ENCODE measurements around the gene NEK1. TPM values are rescaled to one million over a fixed set of nuclear protein-coding genes. Genes with fewer than 3 reads are reported as not detected.

The NEK1 gene
- total RNA-seq, 4 donors from 2014 or later, result 10.2 to 15.8 (median 12.9) TPM

DNA sequence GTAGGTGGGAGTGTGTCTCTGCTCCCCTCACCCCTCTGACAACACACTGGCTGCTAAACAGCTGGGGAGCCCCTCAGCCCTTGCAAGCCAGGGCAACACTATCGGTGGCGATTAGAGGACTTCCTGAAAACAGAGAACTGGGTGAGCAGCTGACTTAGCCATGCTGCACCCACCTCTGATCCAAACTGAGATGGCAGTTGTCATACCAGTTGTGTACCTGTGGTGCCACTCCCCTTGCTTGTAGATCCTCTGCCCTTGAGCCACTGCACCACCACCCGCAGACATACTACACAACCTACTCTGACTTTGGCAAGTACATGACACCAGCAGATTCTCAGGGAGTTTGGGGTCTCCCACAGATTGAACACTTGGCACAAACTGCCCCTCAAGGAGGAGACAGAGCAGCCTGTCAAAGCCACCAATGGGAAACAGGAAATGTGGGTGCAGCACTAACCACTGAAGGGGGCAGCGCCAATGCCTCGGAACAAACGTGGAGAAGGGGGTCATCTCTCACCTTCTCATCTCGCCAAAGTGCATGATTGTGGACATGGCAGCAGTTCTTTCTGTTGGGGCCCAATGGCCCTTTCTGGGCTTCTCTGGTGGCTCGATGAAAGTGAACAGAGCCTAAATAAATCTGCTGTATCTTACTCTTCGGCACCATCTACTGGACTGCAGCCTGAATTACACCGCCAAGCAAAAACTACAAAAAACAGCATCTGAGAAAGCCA is 119.8 kb downstream of the NEK1 start:
- H3K27me3 ChIP-seq, result no peaks in the 10 kb centered on the region
- H3K4me1 ChIP-seq, result no peaks in the 10 kb centered on the region
- DNase-seq (ENCODE audit: extremely low spot score), result no peak
- no peak overlapping the region for H3K27ac ChIP-seq (replicated peaks in 1 of 4)
- H3K9me3 ChIP-seq, result peaks cover 0 to 21% (median 8%) of the 10 kb centered on the region in 4 donors
- intact Hi-C loops (cut with DNase I), result no loop called here
- no peak for TF ChIP-seq EP300 (IDR thresholded peaks at IDR 0.05)
- TF ChIP-seq, protein P1, sequence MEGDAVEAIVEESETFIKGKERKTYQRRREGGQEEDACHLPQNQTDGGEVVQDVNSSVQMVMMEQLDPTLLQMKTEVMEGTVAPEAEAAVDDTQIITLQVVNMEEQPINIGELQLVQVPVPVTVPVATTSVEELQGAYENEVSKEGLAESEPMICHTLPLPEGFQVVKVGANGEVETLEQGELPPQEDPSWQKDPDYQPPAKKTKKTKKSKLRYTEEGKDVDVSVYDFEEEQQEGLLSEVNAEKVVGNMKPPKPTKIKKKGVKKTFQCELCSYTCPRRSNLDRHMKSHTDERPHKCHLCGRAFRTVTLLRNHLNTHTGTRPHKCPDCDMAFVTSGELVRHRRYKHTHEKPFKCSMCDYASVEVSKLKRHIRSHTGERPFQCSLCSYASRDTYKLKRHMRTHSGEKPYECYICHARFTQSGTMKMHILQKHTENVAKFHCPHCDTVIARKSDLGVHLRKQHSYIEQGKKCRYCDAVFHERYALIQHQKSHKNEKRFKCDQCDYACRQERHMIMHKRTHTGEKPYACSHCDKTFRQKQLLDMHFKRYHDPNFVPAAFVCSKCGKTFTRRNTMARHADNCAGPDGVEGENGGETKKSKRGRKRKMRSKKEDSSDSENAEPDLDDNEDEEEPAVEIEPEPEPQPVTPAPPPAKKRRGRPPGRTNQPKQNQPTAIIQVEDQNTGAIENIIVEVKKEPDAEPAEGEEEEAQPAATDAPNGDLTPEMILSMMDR (IDR thresholded peaks at IDR 0.05), result peak; percentile 50 to 69 (median 51)
- 72% methylated on average over 7 of the region's 10 CpGs for WGBS
- H3K4me3 ChIP-seq, result no peak overlapping the region
- H3K36me3 ChIP-seq, result peaks cover 0 to 13% (median 4%) of the 10 kb centered on the region in 4 donors

DNA sequence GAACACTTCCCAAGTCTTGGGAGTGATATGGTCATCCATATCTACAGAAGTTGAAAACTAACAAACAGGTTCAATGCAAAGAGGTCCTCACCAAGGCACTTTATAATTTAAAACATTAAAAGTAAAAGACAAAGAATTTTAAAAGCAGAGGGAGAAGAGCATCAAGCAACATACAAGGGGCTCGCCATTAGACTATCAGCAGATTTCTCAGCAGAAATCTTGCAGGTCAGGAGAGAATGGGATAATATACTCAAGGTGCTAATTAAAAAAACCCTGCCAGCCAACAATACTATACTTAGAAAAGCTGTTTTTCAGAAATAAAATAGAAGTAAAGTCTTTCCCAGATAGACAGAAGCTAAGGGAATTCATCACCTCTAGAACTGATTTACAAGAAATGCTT is 121.2 kb downstream of the NEK1 start:
- Histone ChIP-seq H3K27ac (replicated peaks in 1 of 4) (no peak overlapping the region), H3K4me3 (no peak overlapping the region), H3K9me3 (peaks cover 0 to 21% (median 8%) of the 10 kb centered on the region in 4 donors), H3K4me1 (no peaks in the 10 kb centered on the region), H3K36me3 (peaks cover 0 to 13% (median 4%) of the 10 kb centered on the region in 4 donors), H3K27me3 (no peaks in the 10 kb centered on the region)
- intact Hi-C loops (cut with DNase I), result no loop called here
- no peak for DNase-seq (ENCODE audit: extremely low spot score)
- no peak for TF ChIP-seq POLR2A (IDR thresholded peaks at IDR 0.05; ENCODE audit: low read depth)
- 100% methylated on average over 1 of the region's 1 CpG for WGBS

DNA sequence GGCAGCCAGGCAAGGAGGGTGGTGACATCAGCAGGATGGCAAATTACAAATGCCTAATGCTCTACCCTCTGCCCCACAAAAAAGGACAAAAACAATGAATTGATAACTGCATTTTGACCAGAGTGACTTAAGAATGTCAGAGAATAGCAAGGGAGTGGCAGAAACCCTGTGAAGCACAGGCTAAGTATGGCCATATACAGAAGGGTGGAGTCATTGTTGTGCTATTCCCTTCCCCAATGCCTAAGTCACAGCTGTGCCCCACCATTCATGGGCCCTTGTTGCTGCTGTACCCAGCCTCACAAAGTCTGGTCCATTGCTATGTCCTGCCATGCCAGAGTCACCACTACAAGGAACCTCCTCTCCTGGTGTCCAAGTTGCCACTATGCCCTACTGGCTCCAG is 123.1 kb downstream of the NEK1 start:
- no peaks in the 10 kb centered on the region for H3K4me1 ChIP-seq
- intact Hi-C loops (cut with DNase I), result loop anchor here (5.0 to 10.0 kb wide), 3 partner anchors 217 to 565 kb away; partner anchors contain the start of genes CBR4 and SH3RF1

DNA sequence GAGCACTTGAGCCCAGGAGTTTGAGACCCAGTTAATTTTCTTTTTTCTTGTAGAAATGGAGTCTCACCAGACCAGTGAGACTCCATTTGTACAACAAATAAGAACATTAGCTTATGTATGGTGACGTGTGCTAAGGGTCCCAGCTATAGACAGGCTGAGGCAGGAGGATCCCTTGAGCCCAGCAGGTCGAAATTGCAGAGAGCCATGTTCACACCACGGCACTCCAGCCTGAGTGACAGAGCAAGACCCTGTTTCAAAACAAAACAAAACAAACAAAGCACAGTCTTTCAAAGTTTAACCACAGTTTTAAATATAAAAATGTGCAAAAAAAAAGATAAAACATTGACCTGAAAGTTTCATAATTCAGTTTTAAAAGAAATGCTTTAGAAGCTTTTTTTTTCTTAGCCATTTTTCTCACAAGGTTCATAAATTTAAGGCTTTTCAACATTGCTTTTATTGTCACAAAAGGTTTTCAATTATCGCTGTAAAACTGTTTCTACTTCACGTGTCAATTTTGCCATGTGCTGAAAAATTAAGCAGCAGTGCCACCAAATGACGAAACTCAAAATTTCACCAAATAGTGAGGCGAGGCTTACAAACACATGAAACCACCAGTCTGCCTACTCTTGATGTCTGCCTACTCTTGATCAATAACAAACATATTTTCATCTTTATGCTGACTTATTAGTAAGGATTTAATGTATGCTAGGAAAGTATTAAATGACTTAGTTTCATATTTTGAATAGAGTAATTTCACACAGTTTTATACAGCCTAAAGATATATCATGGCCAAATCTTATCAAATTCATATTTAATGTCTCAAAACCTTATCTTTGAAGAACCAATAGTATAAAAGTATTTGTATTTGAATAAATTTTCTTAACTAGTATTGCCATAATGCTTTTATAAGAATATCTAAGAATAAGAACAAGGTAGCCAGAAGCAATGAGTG is 126.3 kb downstream of the NEK1 start:
- Histone ChIP-seq H3K36me3 (peaks cover 0 to under 1% (median 0%) of the 10 kb centered on the region in 4 donors), H3K4me3 (no peak overlapping the region), H3K27ac (replicated peaks in 1 of 4) (no peak overlapping the region), H3K9me3 (peaks cover 0 to 14% (median under 1%) of the 10 kb centered on the region in 4 donors), H3K27me3 (no peaks in the 10 kb centered on the region), H3K4me1 (no peaks in the 10 kb centered on the region)
- DNase-seq (ENCODE audit: extremely low spot score), result no peak
- no peak for TF ChIP-seq POLR2AphosphoS5 (IDR thresholded peaks at IDR 0.05)
- TF ChIP-seq, protein P1 (IDR thresholded peaks at IDR 0.05), result peak; percentile 47 to 50 (median 48)
- 33% methylated on average over 7 of the region's 7 CpGs for WGBS
- intact Hi-C loops (cut with DNase I), result loop anchor here (5.0 to 10.0 kb wide), 3 partner anchors 214 to 561 kb away; partner anchors contain the start of genes CBR4 and SH3RF1

More for the DNA sequence above, 123.1 kb downstream of the NEK1 start:
- DNase-seq (ENCODE audit: extremely low spot score), result no peak
- no peak overlapping the region for H3K27ac ChIP-seq (replicated peaks in 1 of 4)
- H3K27me3 ChIP-seq, result no peaks in the 10 kb centered on the region
- TF ChIP-seq, protein P1 (IDR thresholded peaks at IDR 0.05), result no peak
- TF ChIP-seq EP300 (IDR thresholded peaks at IDR 0.05), result no peak
- TF ChIP-seq POLR2AphosphoS5 (IDR thresholded peaks at IDR 0.05), result no peak
- no peak for TF ChIP-seq POLR2A (IDR thresholded peaks at IDR 0.05; ENCODE audit: low read depth)
- no peak overlapping the region for H3K4me3 ChIP-seq
- H3K9me3 ChIP-seq, result peaks cover 0 to 21% (median 8%) of the 10 kb centered on the region in 4 donors
- peaks cover 0 to 13% (median 4%) of the 10 kb centered on the region in 4 donors for H3K36me3 ChIP-seq

DNA sequence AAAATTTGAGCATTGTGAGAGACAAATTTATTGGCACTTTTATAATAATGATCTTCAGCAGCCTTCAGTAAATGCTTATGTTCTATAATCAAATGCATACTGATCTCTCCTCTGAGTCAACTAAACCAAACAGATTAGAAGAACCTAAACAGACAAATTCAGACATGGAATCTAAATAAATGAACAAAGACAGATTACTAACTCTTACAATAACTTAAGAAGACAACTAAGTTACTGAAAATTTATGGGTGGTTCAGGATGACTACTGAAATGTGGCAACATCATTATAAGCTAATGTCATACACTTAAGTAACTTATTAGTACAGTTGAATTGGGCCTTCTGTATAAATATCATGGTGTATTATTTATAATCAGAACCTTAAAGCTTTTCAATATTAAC is 127.3 kb downstream of the NEK1 start:
- intact Hi-C loops (cut with DNase I), result loop anchor here (5.0 to 10.0 kb wide), 3 partner anchors 213 to 560 kb away; partner anchors contain the start of genes CBR4 and SH3RF1
- Histone ChIP-seq H3K9me3 (peaks cover 0 to 6% (median 0%) of the 10 kb centered on the region in 4 donors), H3K4me3 (no peak overlapping the region), H3K4me1 (no peaks in the 10 kb centered on the region), H3K27ac (replicated peaks in 1 of 4) (no peak overlapping the region), H3K36me3 (no peaks in the 10 kb centered on the region), H3K27me3 (no peaks in the 10 kb centered on the region)
- TF ChIP-seq POLR2A (IDR thresholded peaks at IDR 0.05; ENCODE audit: low read depth), result no peak
- no peak for TF ChIP-seq POLR2AphosphoS5 (IDR thresholded peaks at IDR 0.05)
- no peak for TF ChIP-seq EP300 (IDR thresholded peaks at IDR 0.05)
- DNase-seq (ENCODE audit: extremely low spot score), result no peak
